ENCODE measurements around the gene CMTM6. TPM values are rescaled to one million over a fixed set of nuclear protein-coding genes. Genes with fewer than 3 reads are reported as not detected.

The CMTM6 gene
- total and polyA plus RNA-seq, 10 of the 15 experiments (the other 5 are each of a cell fraction or from before 2014, with no cell fraction given): 27.1 to 97.3 (median 61.4) TPM

GRCh38 chr3:32432711-32433530 lies 69.7 kb downstream of the CMTM6 start:
- CTCF ChIA-PET: interaction anchor here (0.9 to 10.6 kb wide), 10 partner anchors 8 to 58 kb away, joined by 3 to 88 read pairs (median 4); no protein-coding TSS in a partner anchor
- peak; percentile 55 for DNase-seq (ENCODE audit: low read depth, low spot score)
- 25% methylated on average over 12 of the region's 12 CpGs for WGBS (ENCODE audit: insufficient coverage, insufficient replicate concordance, low lambda C conversion rate, missing lambda C conversion rate)
- Histone ChIP-seq H3K79me2 (ENCODE audit: control insufficient read depth, insufficient read depth, low read length) (no peaks in the 10 kb centered on the region), H3K4me1 (ENCODE audit: control insufficient read depth, insufficient read depth, low read length) (peaks cover 55% of the 10 kb centered on the region), H3K4me3 (peak overlapping the region; percentile 55; the same call in 1 of the 2 replicates), H2AFZ (ENCODE audit: control insufficient read depth, low read depth, low read length) (peak overlapping the region; percentile 35), H3K27ac (ENCODE audit: control insufficient read depth, insufficient read depth) (peak overlapping the region; percentile 53), H3K9me3 (replicated peaks; ENCODE audit: control insufficient read depth, insufficient read depth, low read length) (no peaks in the 10 kb centered on the region), H3K36me3 (ENCODE audit: control insufficient read depth in 2 of 2, insufficient read depth in 2 of 2, low read length in 1 of 2) (no peaks in the 10 kb centered on the region), H3K9ac (ENCODE audit: control insufficient read depth, insufficient read depth, low read length) (no peak overlapping the region), H4K20me1 (ENCODE audit: control insufficient read depth, insufficient read depth) (no peaks in the 10 kb centered on the region), H3K27me3 (replicated peaks in 1 of 2; ENCODE audit: control insufficient read depth in 2 of 2, insufficient read depth in 2 of 2, low read length in 1 of 2) (no peaks in the 10 kb centered on the region; a peak in 1 of 4 replicates), H3K4me2 (ENCODE audit: control insufficient read depth, insufficient read depth) (peak overlapping the region; percentile 44)
- POLR2A ChIA-PET: interaction anchor here (0.6 to 2.7 kb wide), 9 partner anchors 9 to 89 kb away, joined by 3 to 26 read pairs (median 5); no protein-coding TSS in a partner anchor
- BruUV-seq (replicated peaks): TSS peak; percentile 58
- ATAC-seq: peak; percentile 49
- RAD21 ChIA-PET (ENCODE audit: unreplicated experiment): interaction anchor here (0.6 to 3.1 kb wide), 11 partner anchors 11 to 69 kb away, joined by 3 to 45 read pairs (median 4); partner anchors contain the start of gene CMTM6
- SMC1A ChIA-PET (ENCODE audit: uncharacterized antibody, unreplicated experiment): interaction anchor here (0.8 to 14.2 kb wide), 19 partner anchors 8 to 1209 kb away, joined by 3 to 307 read pairs (median 5); partner anchors contain the start of gene CMTM6
- in situ Hi-C loops (cut with MboI): no loop called here
- FAIRE-seq: peak; percentile 84
- intact Hi-C loops (cut with micrococcal nuclease; ENCODE audit: unreplicated experiment): loop anchor here (2.0 kb wide), 1 partner anchor 36 kb away; no protein-coding TSS in a partner anchor
- TF ChIP-seq BACH1 (IDR thresholded peaks at IDR 0.05; ENCODE audit: borderline replicate concordance): no peak
- TF ChIP-seq TARDBP (IDR thresholded peaks at IDR 0.05; ENCODE audit: borderline replicate concordance): no peak
- TF ChIP-seq HDGF (IDR thresholded peaks at IDR 0.05): no peak
- peak; percentile 78 for TF ChIP-seq SKIL (IDR thresholded peaks at IDR 0.05; ENCODE audit: low read depth, poor library complexity, severe bottlenecking)
- 0 out of 2 replicates have a peak, but pooled peaks have one; percentile 48 for TF ChIP-seq TBL1XR1 (IDR thresholded peaks at IDR 0.05; ENCODE audit: low read depth, low read length)
- 0 out of 2 replicates have a peak, but pooled peaks have one; percentile 33 for TF ChIP-seq RAD51 (IDR thresholded peaks at IDR 0.05)
- TF ChIP-seq HDAC2 (IDR thresholded peaks at IDR 0.05): no peak
- no peak for TF ChIP-seq RCOR1 (conservative IDR thresholded peaks at IDR 0.05; ENCODE audit: low read depth, low read length)
- TF ChIP-seq KAT2A (conservative IDR thresholded peaks at IDR 0.05; ENCODE audit: control insufficient read depth, low read depth, low read length): no peak
- TF ChIP-seq BCLAF1 (IDR thresholded peaks at IDR 0.05): no peak
- TF ChIP-seq STAT3 (IDR thresholded peaks at IDR 0.05; ENCODE audit: low read depth, low read length): no peak
- TF ChIP-seq EZH2 (IDR thresholded peaks at IDR 0.05; ENCODE audit: borderline replicate concordance, control insufficient read depth, low read depth, low read length): no peak
- no peak for TF ChIP-seq ZZZ3 (IDR thresholded peaks at IDR 0.05; ENCODE audit: control insufficient read depth, insufficient read length, low read depth)
- TF ChIP-seq GATAD2B (conservative IDR thresholded peaks at IDR 0.05; ENCODE audit: low read depth): no peak
- TF ChIP-seq NFXL1 (IDR thresholded peaks at IDR 0.05; ENCODE audit: borderline replicate concordance): no peak
- TF ChIP-seq ATF3 (IDR thresholded peaks at IDR 0.05; ENCODE audit: borderline replicate concordance, extremely low read depth, low read depth, low read length): no peak
- no peak for TF ChIP-seq NR2C1 (IDR thresholded peaks at IDR 0.05)
- no peak for TF ChIP-seq NFYA (IDR thresholded peaks at IDR 0.05; ENCODE audit: borderline replicate concordance, low read depth, low read length)
- no peak for TF ChIP-seq KDM1A (IDR thresholded peaks at IDR 0.05; ENCODE audit: borderline replicate concordance)

All from GM12878 (cell line).